ENCODE results near the gene SNX13.

Gene SNX13

DNA sequence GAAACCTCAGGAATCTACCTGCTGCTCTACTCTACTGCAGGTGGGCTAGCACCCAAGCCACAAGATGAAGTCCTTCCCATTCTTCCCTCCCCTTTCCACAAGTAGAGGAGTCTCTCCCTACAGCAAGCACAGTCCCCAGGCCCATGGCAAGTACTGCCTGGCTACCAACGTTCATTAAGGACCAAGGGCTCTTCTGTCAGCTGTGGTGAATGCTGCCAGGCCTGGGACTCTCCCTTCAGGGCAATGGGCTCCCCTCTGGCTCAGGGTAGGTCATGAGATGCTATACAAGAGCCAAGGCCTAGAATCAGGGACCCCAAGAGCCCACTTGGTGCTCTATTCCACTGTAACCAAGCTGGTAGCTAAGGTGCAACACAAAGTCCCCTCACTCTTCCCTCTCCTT, 39.8 kb downstream of the SNX13 start:
- no peak overlapping the region for H2AFZ ChIP-seq (ENCODE audit: low read depth)
- no peak overlapping the region for H3K27ac ChIP-seq
- no peak overlapping the region for H3K4me2 ChIP-seq
- no peaks in the 10 kb centered on the region for H3K4me1 ChIP-seq (ENCODE audit: low read depth, poor library complexity, severe bottlenecking)
- H3K9ac ChIP-seq = no peak overlapping the region
- H3K27me3 ChIP-seq (ENCODE audit: insufficient read depth, low read depth) = no peaks in the 10 kb centered on the region
- no peak overlapping the region for H3K4me3 ChIP-seq (IDR thresholded peaks at IDR 0.05; ENCODE audit: insufficient read depth, low read depth, low read length)
- no peaks in the 10 kb centered on the region for H3K36me3 ChIP-seq (ENCODE audit: insufficient read depth)
- H3K79me2 ChIP-seq (ENCODE audit: insufficient read depth, low read depth) = peaks cover 4% of the 10 kb centered on the region; the same call in 1 of the 2 replicates
- no peaks in the 10 kb centered on the region for H4K20me1 ChIP-seq (ENCODE audit: insufficient read depth)
- TF ChIP-seq, protein P1, sequence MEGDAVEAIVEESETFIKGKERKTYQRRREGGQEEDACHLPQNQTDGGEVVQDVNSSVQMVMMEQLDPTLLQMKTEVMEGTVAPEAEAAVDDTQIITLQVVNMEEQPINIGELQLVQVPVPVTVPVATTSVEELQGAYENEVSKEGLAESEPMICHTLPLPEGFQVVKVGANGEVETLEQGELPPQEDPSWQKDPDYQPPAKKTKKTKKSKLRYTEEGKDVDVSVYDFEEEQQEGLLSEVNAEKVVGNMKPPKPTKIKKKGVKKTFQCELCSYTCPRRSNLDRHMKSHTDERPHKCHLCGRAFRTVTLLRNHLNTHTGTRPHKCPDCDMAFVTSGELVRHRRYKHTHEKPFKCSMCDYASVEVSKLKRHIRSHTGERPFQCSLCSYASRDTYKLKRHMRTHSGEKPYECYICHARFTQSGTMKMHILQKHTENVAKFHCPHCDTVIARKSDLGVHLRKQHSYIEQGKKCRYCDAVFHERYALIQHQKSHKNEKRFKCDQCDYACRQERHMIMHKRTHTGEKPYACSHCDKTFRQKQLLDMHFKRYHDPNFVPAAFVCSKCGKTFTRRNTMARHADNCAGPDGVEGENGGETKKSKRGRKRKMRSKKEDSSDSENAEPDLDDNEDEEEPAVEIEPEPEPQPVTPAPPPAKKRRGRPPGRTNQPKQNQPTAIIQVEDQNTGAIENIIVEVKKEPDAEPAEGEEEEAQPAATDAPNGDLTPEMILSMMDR (conservative IDR thresholded peaks at IDR 0.05; ENCODE audit: low read depth, low read length) = no peak

DNA sequence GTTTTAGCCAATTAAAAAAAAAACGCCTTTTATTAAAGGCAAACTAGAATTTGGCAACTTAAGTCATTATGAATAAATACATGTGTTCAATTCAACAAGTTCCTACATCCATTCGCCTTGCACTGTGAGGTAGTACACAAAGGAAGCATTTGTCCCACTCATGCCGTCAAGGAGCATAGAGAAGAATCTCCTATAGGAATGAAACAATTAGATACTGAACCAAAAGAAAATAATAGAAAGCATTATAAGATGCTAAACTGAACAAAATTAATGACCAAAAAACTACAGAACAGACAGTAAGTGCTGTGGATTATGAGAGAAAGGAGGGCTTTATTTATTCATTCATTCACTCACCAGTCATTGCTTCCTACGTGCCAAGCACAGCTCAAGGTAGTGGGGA, 42.2 kb downstream of the SNX13 start:
- no peaks in the 10 kb centered on the region for H4K20me1 ChIP-seq (ENCODE audit: insufficient read depth)
- H3K79me2 ChIP-seq (ENCODE audit: insufficient read depth, low read depth) = no peaks in the 10 kb centered on the region
- H3K27me3 ChIP-seq (ENCODE audit: insufficient read depth, low read depth) = no peaks in the 10 kb centered on the region
- H3K4me3 ChIP-seq (IDR thresholded peaks at IDR 0.05; ENCODE audit: insufficient read depth, low read depth, low read length) = no peak overlapping the region
- H3K27ac ChIP-seq = no peak overlapping the region
- H3K9ac ChIP-seq = no peak overlapping the region
- peaks cover under 1% of the 10 kb centered on the region for H3K4me1 ChIP-seq (ENCODE audit: low read depth, poor library complexity, severe bottlenecking)
- TF ChIP-seq, protein P1 (conservative IDR thresholded peaks at IDR 0.05; ENCODE audit: low read depth, low read length) = no peak
- H3K36me3 ChIP-seq (ENCODE audit: insufficient read depth) = no peaks in the 10 kb centered on the region
- H3K4me2 ChIP-seq = no peak overlapping the region
- no peak overlapping the region for H2AFZ ChIP-seq (ENCODE audit: low read depth)

DNA sequence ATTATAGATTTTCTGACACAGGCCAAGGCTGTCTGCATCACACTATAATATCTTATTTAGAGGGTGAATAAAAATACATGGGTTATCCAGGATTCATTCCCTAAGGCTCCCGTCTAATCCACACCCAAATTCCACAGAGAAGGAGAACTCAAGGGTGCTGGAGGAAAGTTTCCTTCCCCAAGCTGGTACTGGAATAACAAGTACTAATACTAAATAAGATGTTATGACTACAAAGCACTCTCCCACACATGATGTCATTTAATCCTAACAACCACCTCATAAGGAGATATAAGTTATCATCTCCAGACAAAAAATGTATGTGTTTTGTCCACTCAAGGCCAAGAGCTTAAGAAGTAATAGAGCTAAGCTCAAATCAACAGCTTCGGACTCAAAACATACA, 53.0 kb downstream of the SNX13 start:
- no peak overlapping the region for H2AFZ ChIP-seq (ENCODE audit: low read depth)
- no peak overlapping the region for H3K27ac ChIP-seq
- H3K4me2 ChIP-seq = no peak overlapping the region
- no peak overlapping the region for H3K4me3 ChIP-seq (IDR thresholded peaks at IDR 0.05; ENCODE audit: insufficient read depth, low read depth, low read length)
- no peaks in the 10 kb centered on the region for H3K79me2 ChIP-seq (ENCODE audit: insufficient read depth, low read depth)
- no peaks in the 10 kb centered on the region for H3K27me3 ChIP-seq (ENCODE audit: insufficient read depth, low read depth)
- H3K36me3 ChIP-seq (ENCODE audit: insufficient read depth) = no peaks in the 10 kb centered on the region
- H4K20me1 ChIP-seq (ENCODE audit: insufficient read depth) = no peaks in the 10 kb centered on the region
- TF ChIP-seq, protein P1 (conservative IDR thresholded peaks at IDR 0.05; ENCODE audit: low read depth, low read length) = no peak
- peaks cover 1% of the 10 kb centered on the region for H3K4me1 ChIP-seq (ENCODE audit: low read depth, poor library complexity, severe bottlenecking)
- H3K9ac ChIP-seq = no peak overlapping the region

DNA sequence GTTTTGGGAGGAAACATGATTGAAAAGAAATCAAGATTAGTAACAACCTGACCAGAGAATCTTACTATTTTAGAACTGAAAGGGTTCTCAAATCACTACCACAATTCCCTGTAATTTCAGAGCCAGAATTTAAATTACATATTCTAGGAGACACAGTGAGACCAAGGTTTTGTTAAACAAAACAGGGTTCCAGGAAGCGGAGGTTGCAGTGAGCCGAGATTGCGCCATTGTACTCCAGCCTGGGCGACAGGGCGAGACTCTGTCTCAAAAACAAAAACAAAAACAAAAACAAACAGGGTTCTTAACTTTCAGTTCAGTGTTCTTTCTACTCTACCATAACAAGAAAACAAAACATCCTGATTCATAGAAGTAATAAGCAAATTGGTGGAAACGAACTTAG, 57.6 kb downstream of the SNX13 start:
- Histone ChIP-seq H2AFZ (ENCODE audit: low read depth) (no peak overlapping the region), H3K36me3 (ENCODE audit: insufficient read depth) (no peaks in the 10 kb centered on the region), H3K27me3 (ENCODE audit: insufficient read depth, low read depth) (no peaks in the 10 kb centered on the region), H3K9ac (no peak overlapping the region), H3K79me2 (ENCODE audit: insufficient read depth, low read depth) (no peaks in the 10 kb centered on the region), H3K4me1 (ENCODE audit: low read depth, poor library complexity, severe bottlenecking) (no peaks in the 10 kb centered on the region), H3K4me3 (IDR thresholded peaks at IDR 0.05; ENCODE audit: insufficient read depth, low read depth, low read length) (no peak overlapping the region), H3K4me2 (no peak overlapping the region), H3K27ac (no peak overlapping the region), H4K20me1 (ENCODE audit: insufficient read depth) (no peaks in the 10 kb centered on the region)
- TF ChIP-seq, protein P1 (conservative IDR thresholded peaks at IDR 0.05; ENCODE audit: low read depth, low read length) = no peak

Data from KMS-11 (cell line).